GM12801 (cell line): ENCODE data around the gene CYP39A1.

Experiments
- TF ChIP-seq, protein P1 (sequence below): IDR thresholded peaks from one replicate; pipeline ENCODE4 v1.5.1; 2011; ENCODE audit warnings: control low read depth; ENCODE audit not compliant: insufficient read length; ENCODE audit errors: extremely low read depth

Gene CYP39A1

DNA sequence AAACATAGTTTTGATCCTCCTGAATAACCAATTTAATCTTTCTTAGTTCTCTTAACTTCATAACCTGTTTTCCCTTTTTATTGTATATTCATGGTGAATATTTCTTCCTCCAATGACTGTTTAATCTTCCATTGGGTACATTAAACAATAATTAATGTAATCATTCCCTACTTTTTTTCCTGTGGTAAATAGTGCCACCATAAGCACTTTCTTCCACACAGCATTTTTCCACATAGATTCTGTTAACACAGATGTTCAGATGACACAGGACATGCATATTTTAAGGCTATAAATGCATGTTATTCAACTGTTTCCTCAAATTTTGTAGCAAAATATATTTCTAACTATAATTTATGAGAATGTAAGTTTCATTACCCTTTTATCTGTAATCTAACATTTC is 61.9 kb downstream of the CYP39A1 start:
- TF ChIP-seq, protein P1, sequence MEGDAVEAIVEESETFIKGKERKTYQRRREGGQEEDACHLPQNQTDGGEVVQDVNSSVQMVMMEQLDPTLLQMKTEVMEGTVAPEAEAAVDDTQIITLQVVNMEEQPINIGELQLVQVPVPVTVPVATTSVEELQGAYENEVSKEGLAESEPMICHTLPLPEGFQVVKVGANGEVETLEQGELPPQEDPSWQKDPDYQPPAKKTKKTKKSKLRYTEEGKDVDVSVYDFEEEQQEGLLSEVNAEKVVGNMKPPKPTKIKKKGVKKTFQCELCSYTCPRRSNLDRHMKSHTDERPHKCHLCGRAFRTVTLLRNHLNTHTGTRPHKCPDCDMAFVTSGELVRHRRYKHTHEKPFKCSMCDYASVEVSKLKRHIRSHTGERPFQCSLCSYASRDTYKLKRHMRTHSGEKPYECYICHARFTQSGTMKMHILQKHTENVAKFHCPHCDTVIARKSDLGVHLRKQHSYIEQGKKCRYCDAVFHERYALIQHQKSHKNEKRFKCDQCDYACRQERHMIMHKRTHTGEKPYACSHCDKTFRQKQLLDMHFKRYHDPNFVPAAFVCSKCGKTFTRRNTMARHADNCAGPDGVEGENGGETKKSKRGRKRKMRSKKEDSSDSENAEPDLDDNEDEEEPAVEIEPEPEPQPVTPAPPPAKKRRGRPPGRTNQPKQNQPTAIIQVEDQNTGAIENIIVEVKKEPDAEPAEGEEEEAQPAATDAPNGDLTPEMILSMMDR: no peak

DNA sequence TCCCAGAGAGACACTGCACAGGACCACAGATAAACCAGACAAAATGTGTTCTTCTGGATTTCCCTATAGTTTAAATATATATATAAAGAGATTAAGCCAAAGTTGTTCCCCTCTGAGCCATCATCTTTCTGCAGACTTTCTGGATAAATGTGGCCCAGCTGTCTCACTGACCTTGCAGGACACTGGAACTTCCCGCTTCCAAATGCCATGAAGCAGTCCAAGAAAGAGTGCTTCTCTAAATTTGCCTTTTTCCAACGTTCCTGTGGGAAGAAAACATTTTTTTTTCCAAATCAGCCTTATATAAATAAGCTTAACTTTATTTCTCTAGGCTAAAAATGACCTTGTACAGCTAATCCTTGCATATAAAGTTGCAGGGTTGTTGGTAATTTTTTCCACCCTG is 65.7 kb downstream of the CYP39A1 start:
- TF ChIP-seq, protein P1: no peak

DNA sequence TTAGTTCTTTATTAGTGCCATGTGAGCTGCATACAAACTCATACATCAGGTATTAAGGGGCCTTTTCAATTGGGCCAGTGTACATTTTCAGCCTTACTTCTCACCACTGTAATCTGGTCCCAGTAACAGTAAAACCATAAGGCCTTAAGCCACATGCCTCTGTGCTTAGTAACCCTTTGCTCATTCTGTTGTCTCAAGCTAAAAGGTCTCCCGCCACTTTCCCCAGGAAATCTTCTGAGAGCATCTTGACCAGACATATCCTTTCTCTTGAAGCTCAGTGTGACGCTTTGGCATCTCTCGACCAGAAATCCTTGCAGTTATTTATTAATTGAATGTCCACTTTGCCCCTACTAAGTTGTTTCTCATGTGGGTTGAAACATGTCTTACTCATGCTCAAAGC is 68.0 kb downstream of the CYP39A1 start:
- TF ChIP-seq, protein P1: no peak

DNA sequence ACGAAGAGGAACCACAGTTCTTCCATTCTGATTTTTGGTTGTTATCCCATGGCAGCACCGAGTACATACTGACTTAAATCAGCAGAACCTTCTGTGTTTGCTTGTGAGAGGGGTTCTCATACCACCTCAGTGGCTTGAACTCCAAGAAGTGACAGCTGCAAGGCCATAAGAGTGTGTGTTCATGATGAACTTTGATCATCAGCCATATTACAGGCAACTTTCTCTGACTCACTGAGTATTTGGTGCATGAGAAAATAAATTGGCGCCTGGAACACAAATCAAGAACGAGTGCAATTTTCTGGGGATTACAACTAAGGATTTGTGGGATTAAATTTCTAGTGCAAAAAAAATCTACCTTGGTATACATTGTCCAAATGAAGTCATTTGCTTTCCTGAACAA is 68.9 kb downstream of the CYP39A1 start:
- TF ChIP-seq, protein P1: no peak

DNA sequence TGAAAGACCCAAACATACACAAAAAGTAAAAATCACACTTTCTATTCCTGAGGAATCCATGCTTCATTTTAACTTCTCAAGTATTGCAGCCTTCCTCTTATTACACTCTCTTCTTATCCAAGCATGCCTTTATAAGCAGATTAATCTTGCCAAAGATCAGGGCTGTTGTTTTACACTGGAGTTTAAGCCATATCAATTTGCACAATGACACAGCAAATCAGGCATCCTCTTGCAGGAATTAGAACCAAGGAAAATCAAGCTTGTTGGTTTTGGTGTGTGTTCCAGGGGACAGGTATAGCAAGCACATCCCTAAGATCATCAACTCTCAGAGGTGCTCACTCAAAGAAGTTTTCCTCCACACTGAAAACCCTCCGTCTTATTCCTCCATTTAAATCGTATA is 69.5 kb downstream of the CYP39A1 start:
- TF ChIP-seq, protein P1: no peak

DNA sequence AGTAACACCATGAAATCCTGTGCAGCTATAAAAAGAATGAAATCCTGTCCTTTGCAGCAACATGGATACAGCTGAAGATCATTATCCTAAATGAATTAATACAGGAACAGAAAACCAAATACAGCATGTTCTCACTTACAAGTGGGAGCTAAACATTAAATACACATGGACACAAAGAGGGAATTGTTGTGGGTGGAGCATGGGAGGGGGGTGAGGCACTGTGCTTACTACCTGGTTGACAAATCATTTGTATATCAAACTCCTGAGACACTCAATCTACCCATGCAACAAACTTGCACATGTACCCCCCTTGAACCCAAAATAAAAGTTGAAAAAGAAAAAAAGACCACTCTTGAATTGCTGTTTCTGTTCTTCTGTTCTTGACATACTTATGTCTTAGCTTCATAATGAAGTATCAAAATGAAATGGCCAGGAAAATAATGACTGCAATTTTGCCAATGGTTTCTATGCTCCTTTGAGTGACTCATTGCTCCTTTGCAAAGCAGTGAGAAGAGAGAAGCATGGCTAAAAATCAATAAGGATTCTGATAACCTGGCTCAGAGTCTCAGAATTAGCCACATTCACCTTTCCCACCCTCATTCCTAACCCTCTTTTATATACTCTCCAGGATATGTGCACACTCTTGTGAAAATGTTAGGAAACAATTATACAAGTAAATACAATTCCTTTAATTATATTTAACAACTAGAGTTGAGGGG is 71.0 kb downstream of the CYP39A1 start:
- TF ChIP-seq, protein P1: no peak

DNA sequence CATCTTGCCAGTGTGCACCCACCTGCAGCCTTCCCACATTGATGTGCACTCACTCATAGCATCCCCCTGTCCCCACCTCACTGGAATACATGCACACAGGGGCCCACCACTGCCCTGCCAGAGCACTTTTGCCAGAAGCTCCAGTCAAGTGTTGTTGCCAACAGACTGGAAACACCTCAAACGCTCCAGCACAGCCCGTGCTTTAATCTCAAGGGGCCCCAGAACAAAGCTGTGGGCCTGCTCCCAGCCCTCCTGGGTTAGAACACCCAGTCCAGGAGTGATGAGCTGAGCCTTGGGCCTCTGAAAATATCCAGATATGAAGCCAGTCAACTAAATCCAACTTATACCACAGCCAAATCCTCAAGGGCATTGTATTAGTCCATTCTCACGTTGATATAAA is 77.1 kb downstream of the CYP39A1 start:
- TF ChIP-seq, protein P1: no peak
